Tibial nerve (tissue), 4 donors: ENCODE data around the gene PCBP3. TPM values are rescaled to one million over a fixed set of nuclear protein-coding genes. Genes with fewer than 3 reads are reported as not detected.

Experiments used
- DNase-seq, 2 donors: peaks; one replicate each; pipeline ENCODE4 v3.0.0-alpha.2; 2019; ENCODE audit warnings: low spot score in 2 of 2
- H3K27ac ChIP-seq, 4 donors: fragments of 200-600 bp; sonication (generic) in 3 of 4; one replicate each; pipeline ENCODE4 v1.5.1; 2017 to 2019; ENCODE audit warnings: mild to moderate bottlenecking in 1 of 4
- H3K27me3 ChIP-seq, 2 donors: fragments of 200-600 bp; sonication (generic) in 1 of 2; one replicate each; pipeline versions ENCODE4 v1.5.1 to v1.6.0; 2017 to 2019
- H3K36me3 ChIP-seq, 3 donors: fragments of 200-600 bp; sonication (generic); one replicate each; pipeline ENCODE4 v1.5.1; 2018 to 2019
- H3K4me1 ChIP-seq, 4 donors: fragments of 200-600 bp; sonication (generic) in 3 of 4; one replicate each; pipeline ENCODE4 v1.5.1; 2017 to 2019
- H3K4me3 ChIP-seq, 4 donors: fragments of 200-600 bp; sonication (generic) in 3 of 4; one replicate each; pipeline ENCODE4 v1.5.1; 2017 to 2019; ENCODE audit warnings: mild to moderate bottlenecking in 1 of 4, moderate library complexity in 1 of 4
- H3K9me3 ChIP-seq, 4 donors: fragments of 200-600 bp; sonication (generic) in 3 of 4; one replicate each; pipeline ENCODE4 v1.5.1; 2017 to 2019
- EP300 ChIP-seq, 2 donors: sonication (generic); formaldehyde crosslinking; IDR thresholded peaks; one replicate each; pipeline ENCODE4 v1.6.1; 2017; ENCODE audit warnings: antibody characterized with exemption in 2 of 2, mild to moderate bottlenecking in 1 of 2
- POLR2A ChIP-seq, 2 donors: fragments of 450-650 bp; IDR thresholded peaks; one replicate each; pipeline ENCODE4 v1.6.1; 2017; ENCODE audit warnings: antibody characterized with exemption in 2 of 2, mild to moderate bottlenecking in 2 of 2, moderate library complexity in 2 of 2
- WGBS, 2 donors: methylation state at CpG; one replicate each; pipeline ENCODE4 v1.1.5; 2018; 5-methylcytosine and 5-hydroxymethylcytosine counted together
- total RNA-seq, 4 donors: library from RNA; depleted of rRNA; stranded (reverse); fragments of >200 nt; gene quantifications; one replicate each; pipeline ENCODE4 v1.1.0, GENCODE V29; 2016
- TF ChIP-seq, protein P1 (sequence below), 5 experiments: fragments of 200-600 bp in 3 of 5; fragments of 450-650 bp in 2 of 5; sonication (generic) in 3 of 5; IDR thresholded peaks; one replicate each; pipeline ENCODE4 v1.5.1; 2016 to 2019; ENCODE audit warnings: antibody characterized with exemption in 5 of 5, mild to moderate bottlenecking in 3 of 5, moderate library complexity in 2 of 5

PCBP3 gene
- total RNA-seq, 4 donors from 2014 or later, result 4.2 to 13.4 (median 9.6) TPM

DNA sequence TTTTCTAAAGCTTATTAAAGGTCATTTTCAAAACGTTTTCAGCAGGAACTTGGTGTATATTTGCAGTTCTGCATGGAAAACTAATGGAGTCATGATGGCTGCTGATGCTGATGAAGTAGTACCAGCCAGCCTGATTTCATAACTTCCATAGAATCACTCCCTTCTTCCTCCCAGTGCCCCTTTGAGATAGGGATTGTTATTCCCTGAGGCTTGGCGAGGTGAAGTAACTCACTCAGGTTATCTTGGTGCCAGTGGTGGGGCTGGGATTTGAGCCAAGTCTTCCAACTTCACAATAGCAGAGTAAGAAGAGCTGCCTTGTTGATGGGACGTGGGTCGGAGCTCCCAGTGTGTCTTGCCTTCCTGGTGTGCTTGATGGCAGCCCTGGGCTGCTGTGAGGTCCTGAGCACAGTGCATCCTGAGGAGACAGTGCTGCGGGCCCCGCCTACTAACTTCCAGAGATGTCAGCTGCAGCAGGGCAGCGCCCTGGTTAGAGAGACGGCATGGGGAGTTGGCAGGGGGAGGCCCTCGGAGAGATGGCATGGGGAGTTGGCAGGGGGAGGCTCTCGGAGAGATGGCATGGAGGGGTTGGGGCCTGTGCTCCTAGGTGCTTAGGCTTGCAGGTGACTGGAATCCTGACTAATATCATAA, 92.6 kb downstream of the PCBP3 start:
- Histone ChIP-seq H3K27me3 (no peaks in the 10 kb centered on the region), H3K36me3 (no peaks in the 10 kb centered on the region), H3K9me3 (peaks cover 0 to 4% (median 0%) of the 10 kb centered on the region in 4 donors), H3K4me3 (no peak overlapping the region), H3K4me1 (peaks cover 0 to 14% (median 0%) of the 10 kb centered on the region in 4 donors), H3K27ac (no peak overlapping the region)
- whole genome bisulfite sequencing, 2 donors, result 63 to 66% methylated on average over 10 of the region's 10 CpGs
- DNase-seq, result no peak
- TF ChIP-seq EP300 (IDR thresholded peaks at IDR 0.05) (no peak), POLR2A (IDR thresholded peaks at IDR 0.05) (no peak)
- TF ChIP-seq, protein P1, sequence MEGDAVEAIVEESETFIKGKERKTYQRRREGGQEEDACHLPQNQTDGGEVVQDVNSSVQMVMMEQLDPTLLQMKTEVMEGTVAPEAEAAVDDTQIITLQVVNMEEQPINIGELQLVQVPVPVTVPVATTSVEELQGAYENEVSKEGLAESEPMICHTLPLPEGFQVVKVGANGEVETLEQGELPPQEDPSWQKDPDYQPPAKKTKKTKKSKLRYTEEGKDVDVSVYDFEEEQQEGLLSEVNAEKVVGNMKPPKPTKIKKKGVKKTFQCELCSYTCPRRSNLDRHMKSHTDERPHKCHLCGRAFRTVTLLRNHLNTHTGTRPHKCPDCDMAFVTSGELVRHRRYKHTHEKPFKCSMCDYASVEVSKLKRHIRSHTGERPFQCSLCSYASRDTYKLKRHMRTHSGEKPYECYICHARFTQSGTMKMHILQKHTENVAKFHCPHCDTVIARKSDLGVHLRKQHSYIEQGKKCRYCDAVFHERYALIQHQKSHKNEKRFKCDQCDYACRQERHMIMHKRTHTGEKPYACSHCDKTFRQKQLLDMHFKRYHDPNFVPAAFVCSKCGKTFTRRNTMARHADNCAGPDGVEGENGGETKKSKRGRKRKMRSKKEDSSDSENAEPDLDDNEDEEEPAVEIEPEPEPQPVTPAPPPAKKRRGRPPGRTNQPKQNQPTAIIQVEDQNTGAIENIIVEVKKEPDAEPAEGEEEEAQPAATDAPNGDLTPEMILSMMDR (IDR thresholded peaks at IDR 0.05), result no peak

DNA sequence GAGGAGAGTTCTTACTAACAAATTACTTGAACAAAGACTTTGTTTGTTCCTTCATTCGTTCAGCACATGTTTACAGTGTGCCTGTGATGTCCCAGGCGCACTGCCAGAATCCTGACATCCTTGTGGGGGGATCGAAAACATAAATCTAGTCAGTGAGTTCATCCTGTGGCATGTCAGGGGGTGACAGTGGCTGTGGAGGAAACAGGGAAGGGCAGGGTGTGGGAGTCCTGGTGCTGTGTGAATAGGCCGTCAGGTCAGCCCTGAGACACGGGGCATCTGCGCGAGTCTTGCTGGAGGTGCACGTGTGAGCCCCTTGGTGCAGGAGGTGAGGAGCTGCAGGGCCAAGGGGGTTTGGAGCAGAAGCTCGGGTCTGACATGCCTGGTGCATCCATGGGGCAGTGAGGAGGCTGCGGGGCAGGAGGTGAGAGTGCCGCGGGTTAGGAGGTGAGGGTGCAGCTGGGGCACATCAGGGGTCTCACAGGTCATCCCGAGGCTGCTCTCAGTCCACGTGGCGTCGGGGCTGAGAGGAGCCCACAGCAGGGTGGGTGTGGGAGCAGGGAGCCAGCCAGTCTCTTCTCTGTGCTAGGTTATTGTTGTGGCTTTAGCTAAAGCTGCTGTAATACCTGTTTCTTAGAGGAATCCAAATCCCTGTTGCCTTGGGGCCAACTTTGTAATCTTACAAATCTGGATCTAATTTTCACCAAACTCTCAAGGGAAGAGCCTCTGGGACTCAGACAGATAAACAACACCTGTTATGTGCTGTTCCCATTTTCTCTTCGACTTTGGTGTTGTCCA, 93.4 kb downstream of the PCBP3 start:
- Histone ChIP-seq H3K4me3 (no peak overlapping the region), H3K4me1 (peaks cover 0 to 14% (median 0%) of the 10 kb centered on the region in 4 donors), H3K9me3 (peaks cover 0 to 4% (median 0%) of the 10 kb centered on the region in 4 donors), H3K27ac (no peak overlapping the region), H3K27me3 (no peaks in the 10 kb centered on the region), H3K36me3 (no peaks in the 10 kb centered on the region)
- peak in 1 of 2 donors; percentile 35 for DNase-seq
- WGBS, 2 donors, result 50 to 51% methylated on average over 9 to 17 of the region's 17 CpGs
- TF ChIP-seq EP300 (IDR thresholded peaks at IDR 0.05) (no peak), POLR2A (IDR thresholded peaks at IDR 0.05) (no peak)
- TF ChIP-seq, protein P1 (IDR thresholded peaks at IDR 0.05), result no peak

DNA sequence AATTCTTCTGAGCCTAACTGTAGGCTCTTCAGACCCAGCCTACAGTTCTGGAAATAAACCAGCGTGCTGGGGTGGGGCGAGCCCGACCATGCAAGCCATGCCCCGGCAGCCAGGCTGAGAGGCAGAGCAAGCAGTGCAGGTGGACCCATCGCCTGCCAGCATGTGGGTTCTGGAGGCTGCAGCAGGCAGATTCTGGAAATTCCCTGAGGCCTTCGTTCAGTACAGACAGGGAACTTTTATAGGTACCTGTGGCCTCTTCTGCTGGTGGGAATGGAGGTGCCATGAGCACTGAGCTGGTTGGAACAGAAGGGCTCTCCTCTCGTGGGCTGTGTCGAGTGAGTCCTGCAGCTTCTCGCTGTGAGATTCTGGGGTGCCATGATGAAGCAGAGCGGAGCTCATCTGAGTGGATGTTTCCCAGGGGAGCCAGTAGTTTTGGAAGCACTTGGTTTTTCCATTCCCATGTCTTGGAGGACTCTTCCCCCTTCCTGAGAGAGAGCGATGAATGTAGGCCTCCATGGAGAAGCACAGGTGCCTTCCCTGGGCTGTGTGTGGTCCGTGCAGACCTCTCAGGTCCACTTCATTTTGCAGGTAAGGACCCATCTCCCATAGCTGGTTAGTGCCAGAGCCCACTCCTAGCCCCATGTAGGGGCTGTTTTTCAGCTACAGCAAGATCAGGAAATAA, 94.1 kb downstream of the PCBP3 start:
- H3K4me1 ChIP-seq, result peaks cover 0 to 14% (median 0%) of the 10 kb centered on the region in 4 donors
- no peak overlapping the region for H3K4me3 ChIP-seq
- no peaks in the 10 kb centered on the region for H3K36me3 ChIP-seq
- no peak overlapping the region for H3K27ac ChIP-seq
- WGBS, 2 donors, result 73 to 82% methylated on average over 8 to 12 of the region's 12 CpGs
- H3K27me3 ChIP-seq, result no peaks in the 10 kb centered on the region
- H3K9me3 ChIP-seq, result no peaks in the 10 kb centered on the region
- TF ChIP-seq, protein P1 (IDR thresholded peaks at IDR 0.05), result no peak
- no peak for TF ChIP-seq POLR2A (IDR thresholded peaks at IDR 0.05)
- no peak for TF ChIP-seq EP300 (IDR thresholded peaks at IDR 0.05)
- DNase-seq, result no peak

DNA sequence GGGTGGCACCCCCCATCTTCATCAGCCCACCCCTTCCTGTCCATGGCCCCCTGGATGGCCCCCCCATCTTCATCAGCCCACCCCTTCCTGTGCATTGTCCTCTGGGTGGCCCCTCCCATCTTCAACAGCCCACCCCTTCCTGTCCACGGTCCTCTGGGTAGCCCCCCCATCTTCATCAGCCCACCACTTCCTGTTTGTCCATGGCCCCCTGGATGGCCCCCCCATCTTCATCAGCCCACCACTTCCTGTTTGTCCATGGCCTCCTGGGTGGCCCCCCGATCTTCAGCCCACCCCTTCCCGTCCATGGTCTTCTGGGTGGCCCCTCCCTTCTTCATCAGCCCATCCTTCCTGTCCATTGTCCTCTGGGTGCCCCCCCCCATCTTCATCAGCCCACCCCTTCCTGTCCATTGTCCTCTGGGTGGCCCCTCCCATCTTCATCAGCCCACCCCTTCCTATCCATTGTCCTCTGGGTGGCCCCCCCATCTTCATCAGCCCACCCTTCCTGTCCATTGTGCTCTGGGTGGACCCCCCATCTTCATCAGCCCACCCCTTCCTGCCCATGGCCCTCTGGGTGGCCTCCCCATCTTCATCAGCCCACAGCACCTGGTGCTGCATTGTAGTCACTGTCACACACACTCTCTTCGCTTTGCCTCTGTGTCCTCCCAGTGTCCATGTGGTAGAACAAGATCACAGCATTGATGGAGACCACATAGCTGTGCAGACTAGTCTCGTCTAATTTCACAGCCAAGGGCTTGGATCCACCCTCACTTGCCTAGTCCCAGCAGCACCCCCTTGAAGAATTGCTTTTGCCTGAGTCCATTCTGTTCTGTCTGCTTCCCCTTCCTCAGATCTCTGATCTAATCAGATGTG, 95.9 kb downstream of the PCBP3 start:
- DNase-seq, result no peak
- Histone ChIP-seq H3K9me3 (no peaks in the 10 kb centered on the region), H3K36me3 (no peaks in the 10 kb centered on the region), H3K27ac (no peak overlapping the region), H3K27me3 (no peaks in the 10 kb centered on the region), H3K4me1 (peaks cover 0 to 14% (median 0%) of the 10 kb centered on the region in 4 donors), H3K4me3 (no peak overlapping the region)
- no peak for TF ChIP-seq POLR2A (IDR thresholded peaks at IDR 0.05)
- TF ChIP-seq, protein P1 (IDR thresholded peaks at IDR 0.05), result no peak
- TF ChIP-seq EP300 (IDR thresholded peaks at IDR 0.05), result no peak
- WGBS, 2 donors, result 62 to 68% methylated on average over 5 of the region's 5 CpGs
